Left ventricle myocardium inferior (tissue), 1 donor: ENCODE results near the gene MSTN. TPM values are rescaled to one million over a fixed set of nuclear protein-coding genes. Genes with fewer than 3 reads are reported as not detected.

Experiments used
- DNase-seq: peaks from one replicate; pipeline ENCODE4 v3.0.0-alpha.2; 2020
- H3K27ac ChIP-seq: fragments of 200-600 bp; replicated peaks from 2 replicates; pipeline ENCODE4 v1.8.0; 2021
- H3K27me3 ChIP-seq: fragments of 200-600 bp; 2 replicates; pipeline ENCODE4 v1.8.0; 2021; ENCODE audit warnings: low read depth
- H3K36me3 ChIP-seq: fragments of 200-600 bp; 2 replicates; pipeline ENCODE4 v1.8.0; 2021
- H3K4me1 ChIP-seq: fragments of 200-600 bp; 2 replicates; pipeline ENCODE4 v1.8.0; 2021
- H3K4me3 ChIP-seq: fragments of 200-600 bp; 2 replicates; pipeline ENCODE4 v1.8.0; 2021; ENCODE audit warnings: mild to moderate bottlenecking, moderate library complexity
- H3K9me3 ChIP-seq: fragments of 200-600 bp; replicated peaks from 2 replicates; pipeline ENCODE4 v1.8.0; 2021
- CTCF ChIP-seq: fragments of 200-600 bp; IDR thresholded peaks from 2 replicates; pipeline ENCODE4 v1.8.0; 2021; ENCODE audit warnings: antibody characterized with exemption, mild to moderate bottlenecking, borderline replicate concordance
- intact Hi-C: fragments of 100-400 bp; cut with micrococcal nuclease; formaldehyde crosslinking; loops from one replicate; pipeline ENCODE4 v1.11.0; 2022
- total RNA-seq: library from RNA; stranded (reverse); fragmentation: NEBNext Ultra II Directional; extraction: Animal tissue kit (Norgen Biotek cat#: 25700); gene quantifications from one replicate; pipeline ENCODE4 v1.2.1, GENCODE V29; 2021
- donor health status: DM: no; HTN: yes; CAD: no; lungs with severe emphysema.

Gene MSTN
- total RNA-seq, 1 donor from 2014 or later = not detected

GRCh38 chr2:190065839-190066238 is 3.3 kb upstream of the MSTN start:
- no peak overlapping the region for H3K27ac ChIP-seq
- intact Hi-C loops = no loop called here

GRCh38 chr2:190063624-190064023 is 1.1 kb upstream of the MSTN start:
- Histone ChIP-seq H3K4me3 (no peak overlapping the region), H3K4me1 (no peaks in the 10 kb centered on the region), H3K9me3 (no peaks in the 10 kb centered on the region), H3K36me3 (no peaks in the 10 kb centered on the region), H3K27me3 (no peaks in the 10 kb centered on the region), H3K27ac (no peak overlapping the region)
- intact Hi-C loops = no loop called here
- no peak for TF ChIP-seq CTCF
- no peak for DNase-seq

More at GRCh38 chr2:190065839-190066238, 3.3 kb upstream of the MSTN start:
- no peak for TF ChIP-seq CTCF
- DNase-seq = no peak
- H3K4me3 ChIP-seq = no peak overlapping the region
- H3K36me3 ChIP-seq = no peaks in the 10 kb centered on the region
- H3K27me3 ChIP-seq = no peaks in the 10 kb centered on the region
- no peaks in the 10 kb centered on the region for H3K9me3 ChIP-seq
- peaks cover 6% of the 10 kb centered on the region for H3K4me1 ChIP-seq

DNA sequence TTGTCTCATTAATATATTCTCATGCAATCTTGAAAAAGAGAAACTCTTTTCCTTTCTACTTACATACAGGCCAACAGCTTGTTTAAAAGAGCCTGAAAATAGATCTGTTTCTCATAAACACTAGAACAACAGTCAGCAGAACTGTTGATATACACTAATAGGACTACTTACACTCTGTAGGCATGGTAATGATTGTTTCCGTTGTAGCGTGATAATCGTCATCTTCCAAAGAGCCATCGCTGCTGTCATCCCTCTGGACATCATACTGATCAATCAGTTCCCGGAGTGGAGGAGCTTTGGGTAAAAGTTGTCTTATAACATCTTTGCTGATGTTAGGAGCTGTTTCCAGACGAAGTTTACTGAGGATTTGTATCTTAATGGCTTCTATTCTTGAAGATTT is 476 bp downstream of the MSTN start:
- Histone ChIP-seq H3K27ac (no peak overlapping the region), H3K36me3 (no peaks in the 10 kb centered on the region), H3K4me3 (no peak overlapping the region), H3K27me3 (no peaks in the 10 kb centered on the region), H3K4me1 (no peaks in the 10 kb centered on the region), H3K9me3 (no peaks in the 10 kb centered on the region)
- intact Hi-C loops = no loop called here
- TF ChIP-seq CTCF = no peak
- DNase-seq = no peak

DNA sequence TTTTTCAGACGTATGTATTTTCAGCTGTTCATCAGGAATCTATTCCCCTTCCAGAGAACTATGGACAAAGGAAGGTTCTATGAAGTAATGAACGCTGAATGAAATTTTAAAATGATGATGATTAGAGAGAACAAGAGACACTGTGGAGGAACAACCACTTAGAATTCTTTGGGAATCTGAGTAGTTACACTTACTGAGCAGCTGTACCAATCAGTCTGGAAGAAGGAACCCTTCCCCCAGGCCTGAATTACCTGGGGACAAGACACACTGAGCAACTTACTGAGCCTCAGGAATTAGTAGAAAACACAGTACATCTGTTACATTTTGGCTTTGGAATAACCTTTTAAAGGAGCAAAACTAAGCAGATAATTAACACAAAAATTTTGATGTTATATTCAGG is 1.9 kb downstream of the MSTN start:
- DNase-seq = no peak
- Histone ChIP-seq H3K4me1 (no peaks in the 10 kb centered on the region), H3K27me3 (no peaks in the 10 kb centered on the region), H3K9me3 (no peaks in the 10 kb centered on the region), H3K27ac (no peak overlapping the region), H3K36me3 (no peaks in the 10 kb centered on the region), H3K4me3 (no peak overlapping the region)
- TF ChIP-seq CTCF = no peak
- intact Hi-C loops = no loop called here

DNA sequence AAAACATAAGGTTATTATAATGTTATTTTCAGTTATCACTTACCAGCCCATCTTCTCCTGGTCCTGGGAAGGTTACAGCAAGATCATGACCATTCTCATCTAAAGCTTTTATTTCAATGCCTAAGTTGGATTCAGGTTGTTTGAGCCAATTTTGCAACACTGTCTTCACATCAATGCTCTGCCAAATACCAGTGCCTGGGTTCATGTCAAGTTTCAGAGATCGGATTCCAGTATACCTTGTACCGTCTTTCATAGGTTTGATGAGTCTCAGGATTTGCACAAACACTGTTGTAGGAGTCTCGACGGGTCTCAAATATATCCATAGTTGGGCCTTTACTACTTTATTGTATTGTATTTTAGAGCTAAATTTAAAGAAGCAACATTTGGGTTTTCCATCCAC is 2.5 kb downstream of the MSTN start:
- H3K27me3 ChIP-seq = no peaks in the 10 kb centered on the region
- no peak overlapping the region for H3K27ac ChIP-seq
- H3K36me3 ChIP-seq = no peaks in the 10 kb centered on the region
- DNase-seq = no peak
- no peak for TF ChIP-seq CTCF
- intact Hi-C loops = no loop called here
- no peak overlapping the region for H3K4me3 ChIP-seq
- H3K9me3 ChIP-seq = no peaks in the 10 kb centered on the region
- H3K4me1 ChIP-seq = no peaks in the 10 kb centered on the region

- no peak for DNase-seq
- H3K9me3 ChIP-seq = no peaks in the 10 kb centered on the region
- no peaks in the 10 kb centered on the region for H3K27me3 ChIP-seq
- no peaks in the 10 kb centered on the region for H3K4me1 ChIP-seq
- no peak overlapping the region for H3K4me3 ChIP-seq
- H3K27ac ChIP-seq = no peak overlapping the region
- H3K36me3 ChIP-seq = no peaks in the 10 kb centered on the region
- no peak for TF ChIP-seq CTCF
- intact Hi-C loops = no loop called here
Observed at GRCh38 chr2:190053426-190053825, 9.1 kb downstream of the MSTN start.
